HG02642 (cell line): ENCODE results near the gene SLC8A1.

ENCODE experiments used
- ATAC-seq: cut with Tn5 transposase; IDR thresholded peaks from one replicate; pipeline ENCODE4 v1.9.1; 2021; ENCODE audit warnings: mild to moderate bottlenecking; ENCODE audit not compliant: unreplicated experiment, poor library complexity

The SLC8A1 gene

GRCh38 chr2:40213071-40213470, 238.8 kb downstream of the SLC8A1 start:
- no peak for ATAC-seq

DNA sequence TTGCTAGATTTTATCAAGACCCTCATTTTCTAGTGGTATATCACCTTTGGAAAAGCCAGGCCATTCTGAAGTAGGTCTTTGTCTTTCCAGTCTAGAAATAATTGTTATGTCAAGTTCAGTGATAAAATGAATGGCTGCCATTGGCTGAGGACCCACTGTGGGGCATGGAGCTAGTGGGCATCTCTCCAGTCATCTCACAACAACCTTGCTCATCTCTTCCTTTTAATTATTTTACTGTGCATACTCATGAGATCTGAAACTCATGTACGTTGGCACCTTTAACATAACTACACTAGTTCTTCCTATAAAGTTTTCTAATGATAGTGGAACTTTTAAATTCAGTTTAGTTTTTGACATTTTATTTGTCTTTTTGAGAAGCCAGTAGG, 240.9 kb downstream of the SLC8A1 start:
- no peak for ATAC-seq

- ATAC-seq: no peak
Measured at GRCh38 chr2:40210344-40210967, 241.4 kb downstream of the SLC8A1 start.

DNA sequence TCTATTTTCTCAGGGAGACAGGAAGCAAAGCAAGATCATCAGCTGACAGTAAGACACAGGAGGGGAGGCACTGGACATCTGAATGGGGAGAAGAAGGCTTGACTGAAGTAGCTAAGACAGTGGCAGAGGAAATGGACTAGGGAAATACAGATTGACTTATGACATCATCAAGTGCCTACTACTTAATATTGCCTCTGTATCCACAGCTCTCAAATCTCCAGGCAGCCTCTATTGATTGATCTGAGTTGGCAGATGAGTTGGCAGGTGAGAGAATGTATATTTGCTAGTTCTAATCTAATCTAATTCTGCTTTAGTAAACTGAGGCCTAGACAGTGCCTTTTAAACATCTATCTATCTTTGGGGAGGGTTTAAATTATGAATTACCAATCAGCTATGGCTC, 242.1 kb downstream of the SLC8A1 start:
- ATAC-seq: no peak

DNA sequence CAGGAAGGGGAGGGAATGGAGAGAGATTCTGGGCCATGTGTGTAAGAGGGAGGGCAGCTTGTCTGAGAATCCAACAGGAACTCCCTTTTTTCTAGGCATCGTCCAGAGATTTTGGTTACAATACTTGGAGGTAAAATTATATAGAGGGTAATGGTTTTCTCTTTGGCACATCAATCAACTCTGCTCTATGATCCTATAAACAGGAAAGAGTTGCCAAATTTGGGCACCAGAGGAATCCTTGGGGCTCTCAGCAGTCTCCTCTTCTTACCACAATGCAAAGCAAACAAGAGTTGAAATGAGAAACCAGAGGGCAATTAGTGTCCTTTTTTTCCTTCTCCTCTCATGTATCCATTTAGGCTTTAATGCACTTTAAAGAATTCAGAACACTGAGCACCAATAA, 243.4 kb downstream of the SLC8A1 start:
- no peak for ATAC-seq

DNA sequence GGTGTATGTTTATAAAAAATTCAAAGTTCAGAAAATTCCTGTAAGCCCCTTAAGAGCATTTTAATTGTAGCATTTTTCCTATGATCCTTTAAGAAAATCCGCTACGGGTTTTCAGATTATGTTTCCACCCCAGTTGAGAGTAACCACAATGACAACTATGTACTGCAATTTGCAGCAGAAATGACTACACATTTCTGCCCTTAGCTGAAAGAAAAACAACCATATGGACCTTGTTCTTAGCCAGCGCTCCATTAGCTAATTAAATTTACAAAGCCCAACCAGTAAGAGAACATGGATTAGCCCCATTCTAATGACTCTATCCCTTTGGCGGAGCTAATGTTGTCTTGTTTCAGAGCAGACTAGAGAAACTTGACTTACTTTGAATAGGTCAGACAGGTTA, 247.6 kb downstream of the SLC8A1 start:
- ATAC-seq: no peak

DNA sequence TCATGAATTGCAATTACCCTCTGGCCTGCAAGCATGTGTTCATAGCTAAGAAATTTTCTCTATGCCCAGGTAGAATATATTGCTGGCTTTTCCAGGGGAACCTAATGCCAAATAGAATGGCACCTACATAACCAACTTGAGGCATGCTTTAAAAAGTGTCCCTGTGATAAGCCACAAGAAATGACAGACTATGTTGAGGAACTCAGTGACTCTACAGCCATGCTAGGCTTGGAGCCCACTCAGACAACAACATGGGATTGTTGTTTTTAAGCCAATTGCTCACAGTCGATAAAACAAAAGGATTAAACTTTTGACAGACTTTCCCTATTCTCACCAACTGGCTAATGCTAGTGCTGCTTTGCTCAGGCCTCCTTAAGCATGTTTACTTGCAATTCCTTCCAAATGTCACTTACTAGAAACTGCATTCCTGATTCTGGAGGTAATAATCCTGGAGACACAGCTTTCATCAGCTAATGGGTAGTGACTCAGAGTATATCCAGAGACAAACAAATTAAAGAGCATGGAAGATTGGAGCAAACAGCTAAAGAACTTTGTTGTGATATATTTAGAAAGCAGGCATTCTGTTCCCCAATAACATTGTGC, 249.0 kb downstream of the SLC8A1 start:
- no peak for ATAC-seq

DNA sequence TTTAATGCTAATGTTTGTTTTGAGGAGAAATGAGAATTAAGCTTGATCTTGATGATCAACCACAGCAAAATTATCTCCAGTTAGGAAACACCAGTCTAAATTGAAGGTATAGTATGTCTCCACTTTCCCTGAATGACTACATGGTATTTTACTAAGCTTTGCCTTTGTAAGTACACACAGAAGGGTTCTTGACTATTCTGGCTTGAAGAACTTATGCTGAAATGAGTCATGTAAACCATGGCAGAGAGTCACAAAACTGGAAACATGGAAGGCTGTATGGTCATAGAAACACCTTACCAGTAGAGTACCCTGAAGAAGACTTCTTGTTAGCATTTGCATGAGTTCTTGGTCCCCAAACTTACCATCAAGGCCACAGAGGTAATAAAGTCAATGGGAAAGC, 250.5 kb downstream of the SLC8A1 start:
- ATAC-seq: no peak

GRCh38 chr2:40200366-40200915, 251.4 kb downstream of the SLC8A1 start:
- no peak for ATAC-seq

GRCh38 chr2:40199771-40200170, 252.1 kb downstream of the SLC8A1 start:
- no peak for ATAC-seq

GRCh38 chr2:40197121-40197520, 254.8 kb downstream of the SLC8A1 start:
- no peak for ATAC-seq

GRCh38 chr2:40193670-40194026, 258.2 kb downstream of the SLC8A1 start:
- no peak for ATAC-seq

- ATAC-seq: no peak
Measured at GRCh38 chr2:40192864-40193669, 258.8 kb downstream of the SLC8A1 start.

DNA sequence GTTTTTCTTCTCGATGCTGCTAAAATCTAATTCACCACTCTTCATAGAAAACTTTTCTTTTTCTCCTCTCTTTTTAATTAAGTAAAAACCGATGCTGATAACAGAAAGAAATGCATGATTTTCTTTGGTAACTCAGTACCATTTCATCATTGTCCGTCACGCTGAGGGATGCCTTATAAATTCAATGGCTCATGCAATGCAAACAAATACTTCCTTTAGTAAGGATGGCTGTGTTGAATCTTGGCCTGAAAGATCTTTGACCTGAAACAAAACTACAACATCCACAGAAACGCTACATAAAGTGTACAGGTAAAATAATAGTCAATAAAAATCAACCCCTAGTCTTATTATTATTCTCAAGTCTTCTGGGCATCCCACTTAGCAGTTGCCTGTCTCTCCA, 261.4 kb downstream of the SLC8A1 start:
- ATAC-seq: no peak

- no peak for ATAC-seq
Measured at GRCh38 chr2:40189881-40190280, 262.0 kb downstream of the SLC8A1 start.

DNA sequence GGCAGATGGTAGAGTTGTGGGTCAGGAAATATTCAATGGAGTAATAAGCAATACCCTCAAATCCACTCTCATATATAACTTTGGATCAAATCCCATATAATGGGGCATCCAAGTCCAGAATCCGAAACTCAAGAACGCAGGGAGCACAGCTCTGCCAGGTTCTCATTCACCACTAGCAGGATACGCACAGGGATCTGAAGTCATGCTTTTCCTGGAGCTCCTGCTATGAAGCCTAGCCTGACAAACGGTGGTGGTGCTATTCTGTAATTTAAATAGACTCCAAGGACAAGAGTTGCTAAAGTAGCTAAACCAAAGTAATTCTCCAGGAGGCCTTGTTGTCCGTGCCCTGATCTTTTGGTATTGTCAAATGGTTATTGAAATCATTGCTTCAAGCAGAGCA, 264.8 kb downstream of the SLC8A1 start:
- ATAC-seq: no peak

DNA sequence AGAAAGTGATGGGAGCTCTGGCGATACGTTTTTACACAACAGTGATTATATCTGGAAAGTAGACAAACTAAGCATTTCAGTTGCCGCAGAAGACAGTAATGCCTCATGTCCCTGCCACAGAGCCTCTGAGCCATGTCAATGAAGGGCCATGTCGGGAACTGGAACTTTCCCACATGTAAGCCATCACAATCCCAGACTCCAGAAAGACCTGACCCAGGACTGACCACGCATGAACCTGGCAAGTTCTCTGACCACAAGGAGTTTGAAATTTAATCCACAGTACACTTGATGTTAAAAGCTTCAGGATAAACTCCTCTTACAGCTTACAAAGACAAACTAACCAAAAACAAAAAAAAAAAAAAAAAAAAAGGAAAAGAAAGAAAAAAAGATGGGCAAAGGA, 267.3 kb downstream of the SLC8A1 start:
- no peak for ATAC-seq

- ATAC-seq: no peak
Measured at GRCh38 chr2:40181855-40182254, 270.0 kb downstream of the SLC8A1 start.

GRCh38 chr2:40179801-40180200, 272.1 kb downstream of the SLC8A1 start:
- no peak for ATAC-seq

- ATAC-seq: peak; percentile 77
Measured at GRCh38 chr2:40178971-40179370, 272.9 kb downstream of the SLC8A1 start.

- ATAC-seq: peak; percentile 38
Measured at GRCh38 chr2:40178171-40178778, 273.6 kb downstream of the SLC8A1 start.
